ENCODE measurements around the gene CXCL17.
A peak's percentile ranks its signal among the peaks of the same experiment; 100 is the strongest.
"Not testable (repeated sequence)": the region's sequence is repeated elsewhere in the genome, so short reads cannot be mapped to it uniquely, and the experiment has no call there.

Gene CXCL17

DNA sequence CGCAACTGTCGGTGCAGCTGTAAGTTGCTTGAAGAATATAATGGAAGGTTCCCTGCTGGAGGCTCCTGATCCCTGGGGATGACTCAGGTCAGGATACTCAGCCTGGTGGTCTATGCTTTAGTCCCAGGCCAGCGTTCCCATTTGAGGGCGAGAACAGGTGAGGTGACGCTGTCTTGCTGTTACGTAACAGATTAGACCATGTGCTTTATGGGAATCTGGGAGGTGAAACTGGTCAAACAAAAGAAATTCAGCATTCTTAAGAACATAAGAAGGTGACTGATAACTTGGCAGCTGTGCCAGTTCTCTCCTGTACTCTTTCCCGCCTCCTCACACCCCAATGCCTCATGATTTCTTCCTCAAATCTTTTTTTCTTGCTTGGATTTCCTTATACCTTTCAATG, at the start of gene CXCL17:
TSS of gene CXCL17 (minus strand) at position 114 of the 400 bp plus-strand sequence. CDS start 114 bp downstream, outside the sequence.
- no peak for DNase-seq

DNA sequence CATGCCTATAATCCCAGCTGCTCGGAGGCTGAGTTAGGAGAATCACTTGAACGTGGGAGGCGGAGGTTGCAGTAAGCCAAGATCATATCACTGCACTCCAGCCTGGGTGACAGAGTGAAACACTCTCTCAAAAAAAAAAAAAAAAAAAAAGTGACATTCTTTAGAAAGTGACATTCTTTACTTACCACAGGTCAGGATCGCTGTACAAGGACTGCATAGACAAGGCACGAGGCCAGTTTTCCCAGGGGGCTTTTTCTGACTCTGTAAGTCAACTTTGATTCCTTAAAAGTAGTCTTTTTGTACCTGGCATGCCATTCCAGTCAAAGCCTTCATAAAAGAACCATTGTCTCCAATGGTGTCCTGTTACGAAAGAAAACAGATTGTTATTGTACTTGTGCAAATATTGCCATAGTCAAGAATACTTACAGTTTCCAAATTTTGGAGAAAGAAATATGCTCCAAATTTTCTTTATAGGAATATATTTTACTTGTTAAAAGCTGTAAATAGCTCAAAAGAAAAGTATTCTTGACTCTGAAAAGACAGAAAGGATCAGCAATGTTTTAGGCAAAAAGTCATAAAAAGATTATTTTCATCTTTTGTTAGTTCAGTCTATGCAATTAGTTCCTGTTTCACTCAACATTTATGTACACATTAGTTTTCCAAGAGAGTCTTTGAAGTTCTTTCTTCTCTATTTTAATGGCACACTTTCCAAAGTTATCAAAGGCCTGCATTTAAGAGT, 46.2 kb upstream of the CXCL17 start:
- DNase-seq, result peak in 1 of 2 experiments; percentile 30

DNA sequence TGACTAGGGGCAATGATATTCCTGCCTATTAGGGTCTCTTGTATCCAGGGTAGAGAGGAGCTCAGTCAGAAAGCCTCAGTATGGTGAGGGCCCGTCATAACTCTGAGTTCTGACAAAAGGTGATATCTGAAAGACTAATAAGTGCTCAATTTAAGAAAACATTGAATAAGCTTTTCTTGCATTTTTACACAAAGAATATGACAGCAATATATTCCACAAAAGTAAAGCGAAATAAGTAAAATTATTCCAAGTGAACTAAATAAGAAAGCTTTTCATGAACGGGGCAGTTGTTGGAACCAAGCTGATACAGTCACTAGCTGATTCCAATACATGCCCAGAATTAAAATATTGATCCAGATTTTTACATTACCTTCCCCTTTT, 45.0 kb upstream of the CXCL17 start:
- no peak for DNase-seq

DNA sequence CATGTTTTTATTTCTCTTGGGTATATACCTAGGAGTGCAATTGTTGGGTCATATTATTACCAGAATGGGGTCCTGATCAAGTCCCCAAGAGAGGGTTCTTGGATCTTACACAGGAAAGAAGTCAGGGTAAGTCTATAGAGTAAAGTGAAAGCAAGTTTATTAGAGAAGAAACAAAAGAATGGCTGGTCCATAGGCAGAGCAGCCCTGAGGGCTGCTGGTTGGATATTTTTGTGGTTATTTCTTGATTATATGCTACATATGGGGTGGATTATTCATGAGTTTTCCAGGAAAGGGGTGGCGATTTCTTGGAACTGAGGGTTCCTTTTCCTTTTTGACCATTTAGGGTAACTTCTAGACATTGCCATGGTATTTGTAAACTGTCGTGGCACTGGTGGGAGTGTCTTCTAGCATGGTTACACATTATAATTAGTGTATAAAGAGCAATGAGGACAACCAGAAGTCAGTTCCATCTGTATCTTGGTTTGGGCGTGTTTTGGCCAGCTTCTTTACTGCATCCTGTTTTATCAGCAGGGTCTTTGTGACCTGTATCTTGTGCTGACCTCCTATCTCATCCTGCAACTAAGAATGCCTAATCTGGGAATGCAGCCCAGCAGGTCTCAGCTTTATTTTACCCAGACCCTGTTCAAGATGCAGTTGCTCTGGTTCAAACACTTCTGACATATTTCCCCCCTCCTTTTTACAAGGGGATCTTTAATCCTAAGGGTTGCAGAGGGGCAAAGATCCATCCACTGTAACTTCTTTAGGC, 44.5 kb upstream of the CXCL17 start:
- no peak for DNase-seq

DNA sequence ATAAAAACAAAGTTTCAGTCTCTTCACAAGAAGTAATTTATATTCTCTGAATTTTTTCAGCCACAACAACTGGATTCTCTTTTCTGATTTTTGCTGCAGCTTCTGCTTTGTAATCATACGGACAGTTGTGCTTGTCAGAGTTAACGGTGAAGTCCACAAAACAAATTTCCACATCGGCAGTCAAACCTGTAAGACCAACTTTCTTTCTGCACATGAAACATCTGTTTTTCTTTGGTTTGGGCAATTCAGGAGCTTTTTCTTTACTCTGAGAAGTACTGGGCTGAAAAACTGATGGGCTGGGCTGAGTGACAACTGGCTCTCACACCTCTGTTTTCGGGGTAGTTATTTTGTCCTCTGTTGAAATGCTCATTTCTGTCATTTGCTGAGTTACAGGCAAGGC, 42.3 kb upstream of the CXCL17 start:
- DNase-seq, result not testable (repeated sequence)

DNA sequence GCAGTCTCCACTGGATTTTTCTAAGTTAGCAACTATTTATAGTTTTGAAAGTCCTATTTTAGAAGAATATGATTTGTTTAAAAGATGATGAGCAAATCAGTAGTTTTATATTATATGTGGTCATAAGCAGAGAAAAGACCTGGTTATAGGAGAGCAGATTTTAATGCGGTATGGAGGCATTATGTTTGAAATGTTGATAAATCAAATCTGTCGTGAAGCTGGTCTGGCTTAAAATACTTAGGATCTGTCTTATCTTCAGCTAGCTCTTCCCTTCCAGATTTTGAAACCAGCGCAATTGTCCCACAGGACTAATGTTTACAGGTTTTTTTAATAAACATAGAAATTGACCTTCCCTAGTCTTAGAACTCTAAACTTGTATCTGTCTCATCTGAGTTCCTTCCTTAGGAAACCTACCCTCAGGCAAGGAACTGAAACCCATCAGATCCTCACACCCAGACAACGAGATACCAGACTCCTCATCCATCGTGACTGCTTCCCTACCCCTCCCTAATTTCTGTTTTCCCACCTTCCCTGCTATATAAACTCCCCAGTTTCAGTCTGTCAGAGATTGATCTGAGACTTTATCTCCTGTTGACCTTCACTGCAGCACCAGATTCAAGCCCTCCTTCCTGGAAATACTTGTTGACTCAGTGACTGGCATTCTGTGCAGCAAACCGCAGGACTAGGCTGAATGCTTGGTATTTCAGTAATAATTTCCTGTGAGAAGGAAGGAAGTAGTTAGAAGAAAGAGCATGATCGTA, 37.8 kb upstream of the CXCL17 start:
- no peak for DNase-seq

- DNase-seq, result no peak
Measured at GRCh38 chr19:42479736-42480135, 37.0 kb upstream of the CXCL17 start.

DNA sequence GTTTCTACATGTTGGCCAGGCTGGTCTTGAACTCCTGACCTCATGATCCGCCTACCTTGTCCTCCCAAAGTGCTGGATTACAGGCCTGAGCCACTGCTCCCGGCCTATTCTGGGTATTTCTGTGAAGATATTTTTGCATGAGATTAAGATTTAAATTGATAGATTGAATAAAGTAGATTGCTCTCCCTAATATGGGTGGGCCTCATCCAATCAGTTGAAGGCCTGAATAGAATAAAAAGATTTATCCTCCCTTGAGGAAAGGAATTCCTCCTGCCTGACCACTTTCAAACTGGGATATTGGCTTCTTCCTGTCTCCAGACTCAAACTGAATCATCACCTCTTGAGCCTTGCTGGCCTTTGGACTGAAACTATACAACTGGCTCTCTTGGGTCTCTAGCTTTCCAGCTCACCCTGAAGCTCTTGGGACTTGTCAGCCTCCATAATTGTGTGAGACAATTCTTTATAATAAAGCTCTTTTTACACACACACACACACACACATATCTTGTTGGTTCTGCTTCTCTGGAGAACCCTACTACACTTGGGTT, 36.1 kb upstream of the CXCL17 start:
- no peak for DNase-seq

DNA sequence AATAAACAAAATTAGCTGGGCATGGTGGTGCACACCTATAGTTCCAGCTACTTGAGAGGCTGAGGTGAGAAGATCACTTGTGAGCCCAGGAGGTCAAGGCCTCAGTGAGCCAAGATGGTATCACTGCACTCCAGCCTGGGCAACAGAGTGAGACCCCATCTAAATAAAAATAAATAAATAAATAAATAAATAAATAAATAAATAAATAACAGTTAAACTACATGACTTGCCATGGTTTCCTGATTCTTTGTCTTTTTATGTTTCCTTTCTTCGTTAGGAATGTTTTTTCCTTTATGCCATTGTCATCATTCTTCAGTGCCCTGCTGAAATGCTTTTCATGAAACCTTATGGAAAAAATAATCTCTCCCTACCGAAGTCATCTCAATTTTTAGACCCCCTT, 35.2 kb upstream of the CXCL17 start:
- DNase-seq, result no peak

DNA sequence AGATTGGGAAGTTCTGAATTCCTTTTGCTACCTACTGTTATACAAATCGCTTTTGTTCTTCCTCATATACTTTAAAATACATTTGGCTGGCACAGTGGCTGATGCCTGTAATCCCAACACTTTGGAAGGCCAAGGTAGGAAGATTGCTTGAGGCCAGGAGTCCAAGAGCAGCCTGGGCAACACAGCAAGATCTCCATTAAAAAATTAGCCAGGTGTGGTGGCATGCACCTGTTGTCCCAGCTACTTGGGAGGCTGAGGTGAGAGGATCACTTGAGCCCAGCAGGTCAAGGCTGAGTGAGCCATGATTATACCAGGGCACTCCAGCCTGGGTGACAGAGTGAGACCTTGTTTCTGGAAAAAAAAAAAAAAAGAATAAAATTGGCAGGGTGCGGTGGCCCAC, 34.4 kb upstream of the CXCL17 start:
- no peak for DNase-seq

DNA sequence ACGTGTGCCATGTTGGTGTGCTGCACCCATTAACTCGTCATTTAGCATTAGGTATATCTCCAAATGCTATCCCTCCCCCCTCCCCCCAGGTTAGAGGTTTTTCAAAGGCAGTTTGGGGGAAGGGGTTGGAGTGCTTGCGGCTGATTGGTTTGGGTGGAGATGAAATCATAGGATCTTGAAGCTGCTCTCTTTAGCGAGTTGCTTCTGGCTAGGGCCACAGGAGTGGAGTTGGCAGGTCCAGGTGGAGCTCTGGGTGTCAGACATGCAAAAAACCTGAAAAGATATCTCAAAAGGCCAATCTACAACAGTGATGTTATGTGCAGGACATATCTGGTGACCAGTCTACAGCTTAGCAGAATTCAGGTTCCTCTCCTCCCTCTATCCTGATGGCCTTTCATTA, 32.6 kb upstream of the CXCL17 start:
- DNase-seq, result no peak

GRCh38 chr19:42474743-42475142, 32.0 kb upstream of the CXCL17 start:
- DNase-seq, result no peak

- DNase-seq, result no peak
Measured at GRCh38 chr19:42473686-42474085, 30.9 kb upstream of the CXCL17 start.

DNA sequence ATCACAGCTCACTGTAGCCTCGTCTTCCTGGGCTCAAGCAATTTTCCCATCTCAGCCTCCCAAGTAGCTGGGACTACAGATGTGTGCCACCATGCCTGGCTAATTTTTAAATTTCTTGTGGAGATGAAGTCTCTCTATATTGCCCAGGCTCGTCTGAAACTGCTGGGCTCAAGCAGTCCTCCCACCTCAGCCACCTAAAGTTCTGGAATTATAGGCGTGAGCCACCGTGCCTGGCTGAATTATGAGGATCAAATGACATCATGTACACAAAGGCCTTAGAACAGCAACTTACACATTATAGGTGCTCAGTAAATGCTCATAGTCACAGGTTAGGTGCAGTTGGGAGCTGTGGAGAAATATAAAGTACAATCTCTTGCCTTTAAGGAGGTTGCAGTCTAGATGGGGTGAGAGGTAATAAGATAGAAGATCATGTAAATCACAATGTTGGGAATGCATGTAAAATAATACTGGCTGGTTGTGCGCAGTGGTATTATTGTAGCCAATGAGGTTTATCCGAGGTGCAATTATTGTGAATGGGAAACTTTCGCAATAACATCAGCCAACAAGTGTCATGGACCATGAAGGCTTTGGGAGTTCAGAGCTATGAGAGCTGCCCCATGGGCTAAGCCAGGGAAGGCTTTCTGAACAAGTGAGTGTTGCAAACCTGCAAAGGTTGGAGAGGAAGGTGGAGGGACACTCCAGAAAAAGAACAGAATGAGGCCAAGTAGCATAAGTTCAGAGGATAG, 29.8 kb upstream of the CXCL17 start:
- DNase-seq, result no peak

DNA sequence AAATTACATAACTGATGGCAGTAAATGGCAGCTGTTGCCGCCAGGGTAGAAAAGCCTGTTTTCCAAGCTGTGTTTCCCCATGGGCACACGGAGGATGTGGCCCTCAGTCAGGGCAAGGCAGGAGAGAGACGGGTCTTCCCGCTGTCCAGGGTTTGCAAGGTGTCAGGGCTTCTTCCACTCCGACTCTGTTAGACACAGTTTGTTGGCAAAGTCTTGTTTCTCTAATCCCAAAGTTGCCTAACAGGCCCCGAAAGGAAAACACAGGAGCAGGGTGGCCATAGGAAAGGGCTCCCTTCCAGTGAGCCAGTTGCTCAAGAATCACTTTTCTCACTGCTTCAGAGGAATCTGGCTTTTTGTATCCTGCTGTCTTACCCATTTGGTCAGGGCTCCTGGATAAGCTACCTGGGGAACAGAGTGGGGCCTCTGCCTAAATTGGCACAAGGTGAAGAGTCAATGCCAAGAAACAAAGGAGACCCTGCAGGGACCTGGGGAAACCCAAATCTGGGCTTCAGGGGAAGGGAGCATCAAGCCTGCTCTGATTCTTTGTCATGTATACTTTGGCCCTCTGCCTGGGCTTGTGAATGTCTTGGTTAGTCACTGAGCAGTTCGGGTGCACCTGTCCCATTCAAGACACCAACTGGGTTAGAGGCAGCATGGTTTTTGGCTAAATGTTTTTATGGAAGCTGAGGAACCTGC, 29.0 kb upstream of the CXCL17 start:
- DNase-seq, result no peak

DNA sequence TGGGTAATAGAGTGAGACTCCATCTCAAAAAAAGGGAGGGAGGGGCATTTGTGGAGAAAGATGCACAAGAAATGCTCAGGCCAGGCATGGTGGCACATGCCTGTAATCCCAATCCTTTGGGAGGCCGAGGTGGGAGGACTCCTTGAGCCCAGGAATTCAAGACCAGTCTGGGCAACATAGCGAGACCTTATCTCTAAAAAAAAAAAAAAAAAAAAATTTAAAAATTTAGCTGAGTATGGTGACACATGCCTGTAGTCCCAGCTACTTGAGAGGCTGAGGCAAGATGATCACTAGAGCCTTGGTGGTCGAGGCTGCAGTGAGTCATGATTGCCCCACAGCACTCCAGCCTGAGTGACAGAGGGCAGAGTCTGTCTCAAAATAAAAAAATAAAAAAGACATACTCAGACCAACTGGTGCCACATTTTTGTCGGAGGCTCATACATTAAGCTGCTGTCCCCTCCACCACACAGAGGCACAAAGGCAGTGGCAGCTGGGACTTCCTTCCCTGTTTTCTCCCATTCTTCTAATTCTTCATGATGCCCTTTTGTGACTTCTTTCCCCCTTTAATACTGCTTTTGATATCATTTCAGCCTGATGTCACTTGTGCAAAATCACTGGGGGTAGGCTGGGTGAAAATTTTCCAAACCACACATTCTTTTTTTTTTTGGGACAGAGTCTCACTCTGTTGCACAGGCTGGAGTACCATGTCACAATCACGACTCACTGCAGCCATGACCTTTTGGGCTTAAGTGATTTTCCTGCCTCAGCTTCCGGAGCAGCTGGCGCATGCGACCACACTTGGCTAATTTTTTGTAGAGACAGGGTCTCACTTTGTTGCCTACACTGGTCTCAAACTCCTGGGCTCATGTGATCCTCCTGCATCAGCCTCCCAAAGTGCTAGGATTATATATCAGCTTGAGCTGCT, 26.8 kb upstream of the CXCL17 start:
- no peak for DNase-seq

DNA sequence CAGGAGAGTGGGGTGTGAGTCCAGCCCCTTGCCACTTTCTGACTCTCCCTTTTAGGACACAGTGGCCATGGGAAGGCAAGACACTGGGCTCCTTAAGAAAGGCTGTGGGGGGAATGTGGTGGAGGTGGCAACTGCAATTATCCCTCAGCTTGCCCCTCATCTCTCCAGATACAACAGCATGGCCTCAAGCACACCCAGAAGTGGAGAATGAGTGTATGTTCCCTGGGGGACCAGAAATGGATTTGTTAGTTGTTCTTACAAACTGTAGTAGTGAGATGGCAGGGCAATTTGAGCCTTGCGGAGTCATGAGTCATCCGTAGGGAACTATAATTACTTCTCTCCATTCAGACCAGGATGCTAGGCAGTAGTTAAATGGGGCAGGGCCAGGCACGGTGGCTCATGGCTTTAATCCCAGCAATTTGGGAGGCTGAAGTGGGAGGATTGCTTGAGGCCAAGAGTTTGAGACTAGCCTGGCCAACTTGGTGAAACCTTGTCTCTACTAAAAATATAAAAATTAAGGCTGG, 25.6 kb upstream of the CXCL17 start:
- peak in 1 of 2 experiments; percentile 44 for DNase-seq

DNA sequence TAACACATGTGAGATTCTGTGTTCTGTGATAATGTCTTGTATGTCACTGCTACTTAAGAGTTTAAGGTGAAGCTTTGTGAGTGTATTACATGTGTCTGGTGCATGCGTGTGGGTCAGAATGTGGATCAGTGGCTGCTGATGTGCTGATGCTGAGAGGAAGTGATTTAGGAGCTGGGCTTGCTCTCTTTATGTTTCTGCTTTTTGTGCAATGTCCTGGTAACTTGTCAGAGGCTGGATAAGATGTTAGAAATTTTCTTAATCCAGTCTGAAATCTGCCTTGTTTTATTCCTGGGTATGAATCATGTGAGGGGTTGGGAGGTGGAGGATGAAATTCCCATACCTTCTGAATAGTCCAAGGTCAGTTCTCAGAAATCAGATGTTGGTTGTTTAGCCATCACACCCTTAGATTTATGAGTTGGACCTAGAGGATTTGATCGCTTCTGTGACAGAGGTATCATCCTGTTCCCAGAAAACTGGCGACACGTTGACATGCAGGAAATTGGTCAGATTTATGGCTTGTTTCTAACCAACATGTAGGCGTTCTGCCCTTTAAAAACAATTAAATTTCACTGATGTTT, 24.5 kb upstream of the CXCL17 start:
- DNase-seq, result no peak

GRCh38 chr19:42466521-42467182, 23.9 kb upstream of the CXCL17 start:
- no peak for DNase-seq

- DNase-seq, result no peak
Measured at GRCh38 chr19:42465827-42466280, 23.1 kb upstream of the CXCL17 start.

All from NCI-H1930 (cell line).